Naive thymus-derived CD8-positive, alpha-beta T cell (primary cell): ENCODE data around the gene INA. TPM values are rescaled to one million over a fixed set of nuclear protein-coding genes. Genes with fewer than 3 reads are reported as not detected.
"Not testable (repeated sequence)": the region's sequence is repeated elsewhere in the genome, so short reads cannot be mapped to it uniquely, and the experiment has no call there.

ENCODE experiments used
- ATAC-seq, 2 donors: fragments of 150-1000 bp; cut with Tn5 transposase in 1 of 2; sonication (Bioruptor Pico), chemical (Tn5 transposase) in 1 of 2; 1 replicate in 1 of 2; 2 replicates in 1 of 2; pipeline ENCODE4 v1.10.0; 2021; ENCODE audit warnings: mild to moderate bottlenecking in 2 of 2, moderate library complexity in 2 of 2
- POLR2A ChIA-PET: fragments of 350-600 bp; sonication (Branson Sonifier 250); formaldehyde crosslinking; loops from one replicate; lab custom pipeline; 2021; ENCODE audit warnings: antibody characterized with exemption; lab: Charles Lee
- DNase-seq, 10 donors: peaks; one replicate each; pipeline versions ENCODE4 v3.0.0 to v3.0.0-alpha.2; 2020 to 2022
- H3K27ac Mint-ChIP-seq, 10 donors: one replicate each; pipeline ENCODE4 v1.8.0; 2020 to 2022; ENCODE audit warnings: mild to moderate bottlenecking in 10 of 10, mixed read lengths in 10 of 10, moderate library complexity in 4 of 10, inconsistent platforms in 1 of 10
- H3K27me3 Mint-ChIP-seq, 5 donors: one replicate each; pipeline ENCODE4 v1.8.0; 2021 to 2022; ENCODE audit warnings: mixed read lengths in 5 of 5
- H3K36me3 Mint-ChIP-seq, 3 donors: one replicate each; pipeline ENCODE4 v1.8.0; 2020 to 2022; ENCODE audit warnings: mixed read lengths in 3 of 3, mild to moderate bottlenecking in 2 of 3, inconsistent platforms in 1 of 3
- H3K4me1 Mint-ChIP-seq, 4 donors: one replicate each; pipeline ENCODE4 v1.8.0; 2021 to 2022; ENCODE audit warnings: mixed read lengths in 4 of 4
- H3K4me3 Mint-ChIP-seq, 10 donors: one replicate each; pipeline ENCODE4 v1.8.0; 2020 to 2022; ENCODE audit warnings: mild to moderate bottlenecking in 10 of 10, mixed read lengths in 10 of 10, moderate library complexity in 6 of 10, inconsistent platforms in 1 of 10
- H3K9me3 Mint-ChIP-seq, 9 donors: one replicate each; pipeline ENCODE4 v1.8.0; 2020 to 2022; ENCODE audit warnings: mixed read lengths in 9 of 9, mild to moderate bottlenecking in 3 of 9, inconsistent platforms in 1 of 9, moderate library complexity in 1 of 9
- polyA plus RNA-seq, 3 donors: library from polyadenylated mRNA; unstranded; fragments of 300-500 nt; fragmentation: Illumina TruSeq; gene quantifications; one replicate each; pipeline ENCODE4 v1.2.3, GENCODE V29; 2021
- total RNA-seq, 8 experiments: library from RNA in 2 of 8; stranded (reverse) in 2 of 8; gene quantifications; one replicate each; pipeline ENCODE4 v1.2.3 and lab custom pipeline; 2021 to 2026

Gene INA
- total RNA-seq (not detected), polyA plus RNA-seq (not detected), total RNA-seq (lab: John Stamatoyannopoulos, UW) (0 to 0.25 (median 0) reads per million in 6 experiments)

- Mint-ChIP-seq H3K27ac (peak within 1 kb of the TSS in 1 of 10 donors; percentile 78), H3K36me3 (peaks cover 0 to 15% (median 0%) of the 10 kb centered on the region in 3 donors), H3K27me3 (peaks cover 35 to 85% (median 59%) of the 10 kb centered on the region in 5 donors), H3K4me1 (peaks cover 5 to 11% (median 8%) of the 10 kb centered on the region in 4 donors), H3K4me3 (peak within 1 kb of the TSS in 9 of 10 donors; percentile 15 to 73 (median 55)), H3K9me3 (peaks cover 0 to 9% (median 4%) of the 10 kb centered on the region in 9 donors)
- peak in 1 of 2 donors; percentile 32 for ATAC-seq
- POLR2A ChIA-PET: interaction anchor here (0.5 kb wide), 1 partner anchor 8 kb away, joined by 4 read pairs; no protein-coding TSS in a partner anchor
- peak in 1 of 10 donors; percentile 4 for DNase-seq
Observed at GRCh38 chr10:103276896-103277712, at the start of gene INA. Gene INA (plus strand): TSS chr10:103277138. CDS start chr10:103277212, 74 bp downstream.

GRCh38 chr10:103227416-103227815 is 49.5 kb upstream of the INA start:
- H3K9me3 Mint-ChIP-seq: peaks cover 5 to 23% (median 13%) of the 10 kb centered on the region in 9 donors
- ATAC-seq (no peak), DNase-seq (no peak)
- H3K27me3 Mint-ChIP-seq: peaks cover 0 to 2% (median 0%) of the 10 kb centered on the region in 5 donors
- no peak overlapping the region for H3K4me3 Mint-ChIP-seq
- POLR2A ChIA-PET: interaction anchor here (0.5 kb wide), 1 partner anchor 456 kb away, joined by 5 read pairs; no protein-coding TSS in a partner anchor
- H3K27ac Mint-ChIP-seq: no peak overlapping the region
- peaks cover 0 to 14% (median 12%) of the 10 kb centered on the region in 3 donors for H3K36me3 Mint-ChIP-seq
- no peaks in the 10 kb centered on the region for H3K4me1 Mint-ChIP-seq

GRCh38 chr10:103231047-103231551 is 45.8 kb upstream of the INA start:
- Mint-ChIP-seq H3K4me1 (no peaks in the 10 kb centered on the region), H3K9me3 (no peaks in the 10 kb centered on the region), H3K4me3 (no peak overlapping the region), H3K27ac (no peak overlapping the region), H3K27me3 (peaks cover 0 to 2% (median 0%) of the 10 kb centered on the region in 5 donors), H3K36me3 (no peaks in the 10 kb centered on the region)
- no peak for ATAC-seq
- POLR2A ChIA-PET: interaction anchor here (0.6 kb wide), 1 partner anchor 310 kb away, joined by 4 read pairs; no protein-coding TSS in a partner anchor
- no peak for DNase-seq

- Mint-ChIP-seq H3K27ac (peak overlapping the region in 1 of 10 donors; percentile 58), H3K4me1 (no peaks in the 10 kb centered on the region), H3K36me3 (no peaks in the 10 kb centered on the region), H3K4me3 (no peak overlapping the region), H3K27me3 (peaks cover 0 to 2% (median 0%) of the 10 kb centered on the region in 5 donors), H3K9me3 (no peaks in the 10 kb centered on the region)
- POLR2A ChIA-PET: no interaction called here
- ATAC-seq (no peak), DNase-seq (no peak)
Observed at GRCh38 chr10:103232131-103232673, 44.7 kb upstream of the INA start.

- H3K4me3 Mint-ChIP-seq: no peak overlapping the region
- H3K27ac Mint-ChIP-seq: no peak overlapping the region
Observed at GRCh38 chr10:103232772-103233488, 44.0 kb upstream of the INA start.

GRCh38 chr10:103235775-103236174 is 41.2 kb upstream of the INA start:
- Mint-ChIP-seq H3K4me3 (no peak overlapping the region), H3K27ac (no peak overlapping the region), H3K9me3 (no peaks in the 10 kb centered on the region), H3K4me1 (peaks cover 2 to 11% (median 6%) of the 10 kb centered on the region in 4 donors), H3K27me3 (peaks cover 0 to 2% (median 0%) of the 10 kb centered on the region in 5 donors), H3K36me3 (no peaks in the 10 kb centered on the region)
- DNase-seq: no peak
- POLR2A ChIA-PET: no interaction called here
- no peak for ATAC-seq

More at GRCh38 chr10:103232772-103233488, 44.0 kb upstream of the INA start:
- Mint-ChIP-seq H3K27me3 (peaks cover 0 to 2% (median 0%) of the 10 kb centered on the region in 5 donors), H3K9me3 (no peaks in the 10 kb centered on the region), H3K4me1 (no peaks in the 10 kb centered on the region), H3K36me3 (no peaks in the 10 kb centered on the region)
- DNase-seq (no peak), ATAC-seq (no peak)
- POLR2A ChIA-PET: no interaction called here

- H3K4me1 Mint-ChIP-seq: peaks cover 2 to 16% (median 6%) of the 10 kb centered on the region in 4 donors
- H3K27me3 Mint-ChIP-seq: no peaks in the 10 kb centered on the region
- POLR2A ChIA-PET: no interaction called here
- H3K9me3 Mint-ChIP-seq: no peaks in the 10 kb centered on the region
- ATAC-seq (no peak), DNase-seq (no peak)
- no peak overlapping the region for H3K4me3 Mint-ChIP-seq
- no peaks in the 10 kb centered on the region for H3K36me3 Mint-ChIP-seq
- H3K27ac Mint-ChIP-seq: peak overlapping the region in 2 of 10 donors; percentile 11 to 77
Observed at GRCh38 chr10:103238506-103239252, 38.3 kb upstream of the INA start.

- no peak for DNase-seq
- peak overlapping the region in 1 of 10 donors; percentile 60 for H3K27ac Mint-ChIP-seq
- peaks cover 2 to 16% (median 7%) of the 10 kb centered on the region in 4 donors for H3K4me1 Mint-ChIP-seq
- POLR2A ChIA-PET: no interaction called here
- no peaks in the 10 kb centered on the region for H3K36me3 Mint-ChIP-seq
- H3K27me3 Mint-ChIP-seq: peaks cover 0 to 7% (median 0%) of the 10 kb centered on the region in 5 donors
- no peaks in the 10 kb centered on the region for H3K9me3 Mint-ChIP-seq
- peak overlapping the region in 1 of 10 donors; percentile 32 for H3K4me3 Mint-ChIP-seq
- ATAC-seq: no peak
Observed at GRCh38 chr10:103241262-103242011, 35.5 kb upstream of the INA start.

- H3K27ac Mint-ChIP-seq: peak overlapping the region in 1 of 10 donors; percentile 48
Observed at GRCh38 chr10:103244666-103245271, 32.2 kb upstream of the INA start.

GRCh38 chr10:103245587-103245986 is 31.4 kb upstream of the INA start, which contains the start of gene RPEL1:
Gene RPEL1 (plus strand): TSS chr10:103245887. CDS start chr10:103245997, 110 bp downstream.
- H3K4me3 Mint-ChIP-seq, POLR2A ChIA-PET, H3K4me1 Mint-ChIP-seq, DNase-seq, ATAC-seq, H3K36me3 Mint-ChIP-seq, H3K27me3 Mint-ChIP-seq, H3K9me3 Mint-ChIP-seq: not testable (repeated sequence)
- peak within 1 kb of the TSS in 1 of 10 donors; percentile 48 for H3K27ac Mint-ChIP-seq

More at GRCh38 chr10:103244666-103245271, 32.2 kb upstream of the INA start:
- H3K36me3 Mint-ChIP-seq: no peaks in the 10 kb centered on the region
- H3K9me3 Mint-ChIP-seq: no peaks in the 10 kb centered on the region
- peaks cover 2 to 11% (median 7%) of the 10 kb centered on the region in 4 donors for H3K4me1 Mint-ChIP-seq
- DNase-seq (peak; percentile 33 to 79 (median 58)), ATAC-seq (peak in 1 of 2 donors; percentile 82)
- POLR2A ChIA-PET: interaction anchor here (1.1 kb wide), 2 partner anchors 175 to 327 kb away, joined by 3 to 6 read pairs; partner anchors contain the start of gene CNNM2
- peaks cover 0 to 9% (median 0%) of the 10 kb centered on the region in 5 donors for H3K27me3 Mint-ChIP-seq
- no peak overlapping the region for H3K4me3 Mint-ChIP-seq
